Measurements from ENCODE around the gene MALL.
"Not testable (repeated sequence)": the region's sequence is repeated elsewhere in the genome, so short reads cannot be mapped to it uniquely, and the experiment has no call there.

The MALL gene

DNA sequence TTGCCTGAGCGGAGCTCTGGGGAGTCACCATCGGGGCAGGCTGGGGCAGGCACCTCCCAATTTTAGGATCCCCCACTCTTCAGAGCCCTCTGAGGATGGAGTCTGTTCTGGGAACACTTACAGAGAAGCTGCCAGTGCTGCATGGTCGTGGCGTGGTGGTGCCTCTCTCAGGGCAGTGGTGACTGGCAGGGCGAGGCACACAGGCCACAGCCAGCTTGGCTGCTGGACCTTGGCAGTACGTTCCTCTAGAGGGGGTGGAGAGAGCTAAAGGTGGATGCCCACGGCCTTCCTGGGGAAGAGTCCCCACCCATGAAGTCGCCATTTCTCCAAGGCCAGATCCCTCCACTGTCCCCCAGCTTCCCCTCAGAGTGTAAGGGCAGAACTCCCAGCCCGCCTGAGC lies 78.3 kb downstream of the MALL start:
- not testable (repeated sequence) for H3K36me3 ChIP-seq (replicated peaks; ENCODE audit: low read depth, low read length); H3K27ac ChIP-seq (ENCODE audit: low read length); H3K4me2 ChIP-seq (ENCODE audit: low read length); H4K20me1 ChIP-seq (ENCODE audit: insufficient read depth, low read length); H3K4me1 ChIP-seq (ENCODE audit: low read length); H3K27me3 ChIP-seq (ENCODE audit: low read depth, low read length); H3K79me2 ChIP-seq (ENCODE audit: low read length); H3K9ac ChIP-seq (ENCODE audit: low read length); H3K4me3 ChIP-seq (ENCODE audit: low read length); H3K9me3 ChIP-seq (ENCODE audit: insufficient read depth, low read length); H2AFZ ChIP-seq (ENCODE audit: low read depth, low read length)

DNA sequence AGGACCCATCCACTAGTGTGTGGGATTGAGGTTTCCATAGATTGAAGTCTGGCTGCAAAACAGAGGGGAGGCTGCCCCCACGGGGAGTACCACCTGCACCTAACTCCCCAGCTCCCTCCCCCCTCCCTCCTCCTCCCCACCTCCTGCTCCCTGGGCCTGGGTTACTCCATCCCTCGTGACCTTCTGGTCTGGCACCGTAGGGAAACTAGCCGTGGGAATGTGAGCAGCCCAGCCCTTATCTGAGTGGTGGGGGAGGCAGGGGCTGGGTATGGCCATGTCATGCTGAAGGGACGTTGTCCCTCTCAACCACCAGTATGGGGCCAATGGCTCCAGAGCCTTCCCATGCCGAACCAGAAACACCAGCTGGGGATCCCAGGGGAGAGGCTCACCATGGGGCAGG lies 80.2 kb downstream of the MALL start:
- not testable (repeated sequence) for H3K79me2 ChIP-seq (ENCODE audit: low read length)

DNA sequence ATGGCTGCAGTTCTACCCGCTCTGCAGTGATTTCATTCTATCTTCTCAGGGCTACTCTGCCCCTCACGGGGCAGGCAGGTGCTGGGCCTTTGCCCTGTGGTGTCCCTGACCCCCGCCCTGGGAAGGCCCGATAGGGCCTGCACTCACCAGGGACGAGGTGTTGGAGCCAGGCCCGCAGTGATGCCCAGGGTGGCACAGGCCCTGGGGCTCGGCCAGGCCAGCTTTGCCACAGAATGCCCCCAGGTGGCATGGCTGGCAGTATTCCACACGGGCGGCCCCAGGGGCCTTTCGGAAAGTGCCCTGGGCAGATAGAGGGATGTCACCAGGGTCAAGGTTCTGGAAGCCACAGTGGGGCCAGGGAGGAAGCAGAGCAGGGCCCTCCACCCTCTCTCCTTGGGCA lies 80.7 kb downstream of the MALL start:
- H3K27ac ChIP-seq (ENCODE audit: low read length); H3K9ac ChIP-seq (ENCODE audit: low read length); H3K4me1 ChIP-seq (ENCODE audit: low read length); H3K79me2 ChIP-seq (ENCODE audit: low read length); H2AFZ ChIP-seq (ENCODE audit: low read depth, low read length); H4K20me1 ChIP-seq (ENCODE audit: insufficient read depth, low read length); H3K4me3 ChIP-seq (ENCODE audit: low read length); H3K4me2 ChIP-seq (ENCODE audit: low read length); H3K36me3 ChIP-seq (replicated peaks; ENCODE audit: low read depth, low read length); H3K27me3 ChIP-seq (ENCODE audit: low read depth, low read length); H3K9me3 ChIP-seq (ENCODE audit: insufficient read depth, low read length): not testable (repeated sequence)

More for the DNA sequence above, 80.2 kb downstream of the MALL start:
- H3K9me3 ChIP-seq (ENCODE audit: insufficient read depth, low read length); H3K4me2 ChIP-seq (ENCODE audit: low read length); H3K4me1 ChIP-seq (ENCODE audit: low read length); H3K36me3 ChIP-seq (replicated peaks; ENCODE audit: low read depth, low read length); H3K9ac ChIP-seq (ENCODE audit: low read length); H3K27ac ChIP-seq (ENCODE audit: low read length); H2AFZ ChIP-seq (ENCODE audit: low read depth, low read length); H4K20me1 ChIP-seq (ENCODE audit: insufficient read depth, low read length); H3K27me3 ChIP-seq (ENCODE audit: low read depth, low read length); H3K4me3 ChIP-seq (ENCODE audit: low read length): not testable (repeated sequence)

Data from OCI-LY3 (cell line).